ENCODE data around the gene SEMA3E. TPM values are rescaled to one million over a fixed set of nuclear protein-coding genes. Genes with fewer than 3 reads are reported as not detected.

SEMA3E gene
- total RNA-seq, 1 donor from 2014 or later = 0.35 TPM

- DNase-seq (ENCODE audit: low read depth) = no peak
Measured at GRCh38 chr7:83640731-83641537, 8.0 kb downstream of the SEMA3E start.

DNA sequence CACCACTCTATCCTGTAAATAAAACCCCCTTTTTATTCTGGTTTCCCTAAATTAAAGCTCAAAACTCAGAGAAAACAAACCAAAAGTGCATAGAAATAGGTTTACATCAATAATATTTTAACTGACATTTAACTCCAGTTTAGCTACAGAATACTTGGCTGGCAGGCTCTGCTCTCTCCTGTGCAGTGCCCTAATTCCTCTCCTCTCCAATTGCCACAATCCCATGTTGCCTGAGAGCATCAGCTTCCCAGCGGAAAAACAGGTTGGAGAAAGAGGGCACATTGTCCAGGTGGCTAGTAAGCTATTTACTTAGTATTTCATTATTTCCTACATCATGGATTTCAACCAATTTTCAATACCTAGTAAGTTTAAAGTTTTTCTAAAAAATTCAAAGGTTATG is 8.7 kb downstream of the SEMA3E start:
- no peak for DNase-seq (ENCODE audit: low read depth)

GRCh38 chr7:83633516-83633915 is 15.4 kb downstream of the SEMA3E start:
- DNase-seq (ENCODE audit: low read depth) = no peak

DNA sequence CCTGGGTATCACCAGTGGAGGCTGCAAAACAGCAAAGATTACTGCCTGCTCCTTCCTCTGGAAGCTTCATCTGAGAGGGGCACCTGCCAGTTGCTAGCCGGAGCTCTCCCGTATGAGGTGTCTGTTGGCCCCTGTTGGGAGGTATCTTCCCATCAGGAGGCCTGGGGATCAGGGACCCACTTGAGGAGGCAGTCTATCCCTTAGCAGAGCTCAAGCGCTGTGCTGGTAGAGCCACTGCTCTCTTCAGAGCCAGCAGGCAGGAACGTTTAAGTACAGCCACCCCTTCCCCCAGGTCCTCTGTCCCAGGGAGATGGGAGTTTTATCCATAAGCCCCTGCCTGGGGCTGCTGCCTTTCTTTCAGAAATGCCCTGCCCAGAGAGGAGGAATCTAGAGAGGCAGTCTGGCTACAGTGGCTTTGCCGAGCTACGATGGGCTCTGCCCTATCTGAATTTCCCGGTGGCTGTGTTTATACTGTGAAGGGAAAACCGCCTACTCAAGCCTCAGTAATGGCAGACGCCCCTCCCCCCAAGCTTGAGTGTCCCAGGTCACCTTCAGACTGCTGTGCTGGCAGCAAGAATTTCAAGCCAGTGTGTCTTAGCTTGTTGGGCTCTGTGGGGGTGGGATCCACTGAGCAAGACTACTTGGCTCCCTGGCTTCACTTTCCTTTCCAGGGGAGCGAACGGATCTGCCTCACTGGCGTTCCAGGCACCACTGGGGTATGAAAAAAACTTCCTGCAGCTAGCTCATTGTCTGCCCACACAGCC is 19.6 kb downstream of the SEMA3E start:
- peak; percentile 53 for DNase-seq (ENCODE audit: low read depth)

DNA sequence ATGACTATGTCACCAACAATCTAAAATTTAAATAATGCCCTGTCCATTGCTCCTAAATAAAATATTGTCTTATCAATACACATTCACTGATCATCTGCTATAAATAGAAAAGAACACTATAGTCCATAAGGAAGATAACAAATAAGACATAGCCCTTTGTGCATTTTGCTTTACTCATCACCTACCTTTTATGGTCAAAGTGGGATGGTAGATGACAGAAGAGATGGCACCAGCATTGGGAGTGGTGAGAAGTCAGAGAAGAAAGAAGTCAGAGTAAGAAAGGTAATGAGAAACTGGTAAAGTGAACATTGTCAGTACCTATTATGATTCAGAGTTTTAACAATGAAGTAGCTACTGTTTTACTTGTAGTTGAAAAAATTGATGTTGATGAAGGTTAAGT is 31.1 kb downstream of the SEMA3E start:
- no peak for DNase-seq (ENCODE audit: low read depth)

DNA sequence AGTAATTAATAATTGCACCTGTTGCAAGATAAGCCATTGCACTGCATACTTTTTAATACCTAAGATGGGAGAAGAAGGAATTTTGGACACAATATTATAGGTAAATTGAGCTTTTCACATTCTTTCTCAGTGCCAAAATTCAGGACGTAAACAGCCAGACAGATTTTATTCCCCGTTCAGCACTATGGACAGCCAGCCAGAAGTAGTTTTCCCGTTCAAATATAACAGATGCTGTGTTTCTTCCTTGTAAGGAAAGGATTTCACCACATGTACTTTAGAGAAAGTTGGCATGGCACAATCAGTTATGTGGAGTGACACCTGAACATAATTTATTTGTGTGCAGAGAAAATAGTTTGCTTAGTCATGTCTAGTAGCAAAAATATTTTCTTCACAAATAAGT is 34.8 kb downstream of the SEMA3E start:
- peak; percentile 27 for DNase-seq (ENCODE audit: low read depth)

GRCh38 chr7:83613232-83613631 is 35.7 kb downstream of the SEMA3E start:
- DNase-seq (ENCODE audit: low read depth) = no peak

- DNase-seq (ENCODE audit: low read depth) = no peak
Measured at GRCh38 chr7:83611776-83612175, 37.2 kb downstream of the SEMA3E start.

GRCh38 chr7:83610649-83611304 is 38.2 kb downstream of the SEMA3E start:
- no peak for DNase-seq (ENCODE audit: low read depth)

- DNase-seq (ENCODE audit: low read depth) = no peak
Measured at GRCh38 chr7:83608716-83609115, 40.2 kb downstream of the SEMA3E start.

- DNase-seq (ENCODE audit: low read depth) = no peak
Measured at GRCh38 chr7:83603649-83604048, 45.3 kb downstream of the SEMA3E start.

- DNase-seq (ENCODE audit: low read depth) = no peak
Measured at GRCh38 chr7:83599131-83599530, 49.8 kb downstream of the SEMA3E start.

GRCh38 chr7:83593921-83594475 is 54.9 kb downstream of the SEMA3E start:
- DNase-seq (ENCODE audit: low read depth) = no peak

DNA sequence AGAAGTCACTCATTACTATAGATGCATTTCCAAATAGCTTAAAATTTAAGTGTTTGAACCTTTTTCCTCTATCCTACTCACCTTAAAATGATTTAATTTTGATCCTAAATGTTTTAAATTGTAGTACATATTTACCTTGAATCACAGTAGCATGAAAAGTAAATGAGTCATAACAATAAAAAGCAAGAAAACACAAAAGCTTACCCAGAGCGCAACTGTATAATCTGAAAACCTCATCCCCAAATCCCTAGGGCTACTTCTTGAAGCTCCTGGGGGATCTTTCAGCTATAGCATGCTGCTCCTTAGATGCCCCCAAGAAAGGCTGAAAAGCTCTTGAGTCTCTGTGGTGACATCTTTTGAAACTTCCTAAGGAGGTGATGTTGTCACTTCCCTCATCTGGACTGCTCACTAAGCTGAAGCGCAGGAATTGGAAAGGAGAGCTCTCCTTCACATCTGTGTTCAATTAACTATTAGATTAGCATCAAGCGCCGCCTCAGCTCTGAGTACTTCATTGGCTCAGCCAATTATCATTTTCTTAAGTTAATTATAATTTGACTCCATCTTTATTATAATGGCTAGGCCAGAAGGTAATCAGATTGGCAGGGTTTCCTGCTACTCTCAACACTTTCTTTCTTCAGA is 60.2 kb downstream of the SEMA3E start:
- DNase-seq (ENCODE audit: low read depth) = no peak

DNA sequence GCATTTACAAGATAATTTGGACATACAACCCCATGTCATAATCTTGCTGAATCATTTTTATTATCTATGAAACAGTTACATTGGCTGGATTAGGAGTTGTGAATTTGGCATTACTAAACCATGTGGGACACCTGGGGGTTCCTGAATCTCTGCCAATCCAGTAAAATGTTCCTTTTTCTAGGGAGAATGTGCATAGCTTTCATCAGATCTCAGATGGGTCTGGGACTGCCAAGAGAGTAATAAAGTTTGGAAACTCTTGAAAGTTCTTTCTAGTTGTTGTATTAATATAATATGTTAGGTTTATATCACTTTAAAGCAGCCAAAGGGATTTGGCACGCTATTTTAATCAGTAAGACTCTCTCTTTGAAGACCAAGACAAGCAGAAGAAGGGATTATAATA is 62.7 kb downstream of the SEMA3E start:
- DNase-seq (ENCODE audit: low read depth) = no peak

DNA sequence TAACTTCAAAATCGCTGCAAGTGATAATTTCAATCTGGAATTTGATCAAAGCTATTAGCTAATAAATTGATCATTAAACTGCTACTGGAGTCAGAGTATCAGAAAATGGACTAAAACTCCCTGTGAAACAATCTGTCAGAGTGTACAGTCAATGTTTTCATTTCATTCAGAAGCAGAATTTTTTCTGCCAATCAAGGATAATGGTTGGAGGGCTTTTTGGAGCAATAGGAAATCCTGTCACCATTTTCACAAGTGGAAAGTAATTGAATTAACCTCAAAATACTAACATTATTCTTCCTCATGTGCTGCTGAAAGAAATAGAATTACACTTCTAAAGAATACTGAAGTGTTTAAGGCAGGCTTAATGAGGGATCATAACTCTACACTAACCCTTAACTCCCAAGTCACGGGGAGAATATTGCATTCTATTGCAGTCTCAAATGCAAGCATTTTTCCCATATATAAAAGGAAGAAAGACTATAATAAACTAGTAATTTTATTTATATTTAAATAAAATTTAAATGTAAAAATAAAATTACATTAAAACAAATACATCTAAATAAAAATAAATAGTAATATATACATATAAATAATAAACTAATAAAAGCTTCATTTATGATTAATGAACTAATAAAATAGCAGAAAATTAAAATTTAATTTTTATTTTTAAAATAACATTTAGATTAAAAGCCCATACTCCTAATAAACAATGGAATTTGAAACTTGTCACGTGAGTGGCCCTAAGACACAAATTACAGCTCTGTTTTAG is 67.1 kb downstream of the SEMA3E start:
- DNase-seq (ENCODE audit: low read depth) = no peak

DNA sequence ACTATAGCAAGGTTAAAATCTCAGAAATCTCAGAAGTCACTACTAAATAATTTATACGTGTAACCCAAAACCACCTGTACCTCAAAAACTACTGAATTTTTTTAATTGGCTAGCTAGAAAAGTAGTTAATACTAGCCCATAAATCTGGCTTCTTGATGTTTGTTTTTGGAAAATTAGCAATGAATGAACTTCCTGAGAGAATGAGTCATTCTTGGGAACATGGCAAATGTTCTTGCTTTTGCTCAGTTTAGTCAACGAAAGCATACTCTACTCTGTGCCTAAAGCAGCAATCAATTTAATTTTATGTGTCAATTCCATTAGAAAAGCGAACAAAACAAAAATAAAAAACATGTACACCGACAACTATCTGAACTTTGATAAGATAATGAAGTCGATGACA is 69.2 kb downstream of the SEMA3E start:
- DNase-seq (ENCODE audit: low read depth) = peak; percentile 87

GRCh38 chr7:83575436-83575835 is 73.5 kb downstream of the SEMA3E start:
- DNase-seq (ENCODE audit: low read depth) = no peak

DNA sequence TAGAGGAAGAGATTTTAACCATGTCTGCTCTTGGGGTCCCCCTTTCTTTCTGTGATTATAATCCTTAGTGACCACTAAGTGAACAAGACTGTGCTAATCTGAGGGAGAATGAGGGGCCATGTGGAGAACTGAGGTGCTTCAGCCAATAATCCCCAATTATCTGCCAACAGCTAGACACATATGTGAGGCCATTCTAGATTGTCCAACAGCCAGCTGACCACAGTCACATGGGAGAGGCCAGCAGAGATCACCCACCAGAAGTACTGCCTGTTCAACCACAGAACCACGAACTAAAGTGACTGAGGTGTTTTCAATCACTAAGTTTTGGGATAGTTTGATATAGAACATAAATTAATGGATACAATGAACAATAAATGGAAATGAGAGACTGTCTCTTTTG is 74.3 kb downstream of the SEMA3E start:
- DNase-seq (ENCODE audit: low read depth) = peak; percentile 18

DNA sequence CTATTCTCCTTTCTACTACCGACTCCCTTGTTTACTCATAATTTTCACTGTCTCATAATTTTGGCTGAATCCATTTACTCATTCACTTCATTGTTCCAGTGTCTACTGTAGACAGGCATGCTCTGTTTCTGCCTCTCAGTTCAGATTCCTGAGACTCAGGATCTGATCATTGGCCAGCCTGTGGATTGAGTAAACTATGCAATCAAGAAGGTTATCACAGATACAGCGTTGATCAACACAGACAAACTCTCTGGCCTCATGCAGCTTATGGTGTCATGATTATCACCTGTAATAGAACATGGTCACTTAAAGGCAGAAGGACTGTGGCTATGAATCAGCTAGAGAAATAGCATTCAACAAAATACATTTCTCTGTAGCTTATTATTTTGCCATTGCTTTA is 86.0 kb downstream of the SEMA3E start:
- DNase-seq (ENCODE audit: low read depth) = no peak

- no peak for DNase-seq (ENCODE audit: low read depth)
Measured at GRCh38 chr7:83562289-83562688, 86.7 kb downstream of the SEMA3E start.
